Measurements from ENCODE around the gene ATP6V0A4.

Gene ATP6V0A4

DNA sequence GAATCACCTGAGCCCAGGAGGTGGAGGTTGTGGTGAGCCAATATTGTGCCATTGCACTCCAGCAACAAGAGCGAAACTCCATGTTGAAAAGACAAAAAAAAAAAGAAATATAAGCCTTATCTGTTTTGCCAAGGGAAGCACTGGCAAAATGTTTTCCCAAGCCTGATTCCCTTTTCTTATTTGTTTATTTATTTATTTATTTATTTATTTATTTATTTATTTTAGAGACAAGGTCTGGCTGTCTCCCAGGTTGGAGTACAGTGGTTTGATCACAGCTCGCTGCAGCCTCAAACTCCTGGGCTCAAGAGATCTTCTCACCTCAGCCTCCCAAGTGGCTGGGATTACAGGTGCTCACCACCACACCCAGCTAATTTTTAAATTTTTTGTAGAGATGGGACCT lies 141.0 kb downstream of the ATP6V0A4 start:
- DNase-seq = no peak

All from midbrain (tissue), 1 donor.